Endodermal cell (in vitro differentiated cells): ENCODE results near the gene HOXD12. TPM values are rescaled to one million over a fixed set of nuclear protein-coding genes. Genes with fewer than 3 reads are reported as not detected.

ENCODE experiments used
- DNase-seq: peaks from one replicate; pipeline ENCODE4 v3.0.0-alpha.2; 2017
- H3K27ac ChIP-seq: 2 replicates; pipeline ENCODE4 v1.5.1; 2013; ENCODE audit warnings: mild to moderate bottlenecking, low read depth, low read length, moderate library complexity
- H3K27me3 ChIP-seq: 2 replicates; pipeline ENCODE4 v1.6.1; 2013; ENCODE audit warnings: mild to moderate bottlenecking, low read length, moderate library complexity; ENCODE audit not compliant: insufficient read depth, control insufficient read depth, poor library complexity, severe bottlenecking
- H3K36me3 ChIP-seq: 2 replicates; pipeline ENCODE4 v1.7.0; 2013; ENCODE audit warnings: mild to moderate bottlenecking, low read length, moderate library complexity; ENCODE audit not compliant: control insufficient read depth, insufficient read depth
- H3K4me1 ChIP-seq: one replicate; pipeline ENCODE4 v1.7.0; 2013; ENCODE audit warnings: low read length; ENCODE audit not compliant: control insufficient read depth, insufficient read depth
- H3K4me3 ChIP-seq: 2 replicates; pipeline ENCODE4 v1.5.1; 2013; ENCODE audit warnings: mild to moderate bottlenecking, low read length, moderate library complexity
- H3K9ac ChIP-seq: 2 replicates; pipeline ENCODE4 v1.6.1; 2013; ENCODE audit warnings: mild to moderate bottlenecking, low read length, moderate library complexity; ENCODE audit not compliant: poor library complexity, severe bottlenecking; ENCODE audit errors: extremely low read depth
- H3K9me3 ChIP-seq: 2 replicates; pipeline ENCODE4 v1.6.1; 2013; ENCODE audit warnings: mild to moderate bottlenecking, low read length, moderate library complexity; ENCODE audit not compliant: control insufficient read depth
- H3K27ac Mint-ChIP-seq: 2 replicates; pipeline ENCODE4 v1.8.0; 2020; ENCODE audit warnings: mixed read lengths
- H3K27me3 Mint-ChIP-seq: 2 replicates; pipeline ENCODE4 v1.8.0; 2021; ENCODE audit warnings: mild to moderate bottlenecking, mixed read lengths; ENCODE audit not compliant: insufficient read depth
- H3K36me3 Mint-ChIP-seq: 2 replicates; pipeline ENCODE4 v1.8.0; 2020; ENCODE audit warnings: low read depth, mixed read lengths
- H3K4me1 Mint-ChIP-seq: 2 replicates; pipeline ENCODE4 v1.8.0; 2020; ENCODE audit warnings: mixed read lengths
- H3K4me3 Mint-ChIP-seq: 2 replicates; pipeline ENCODE4 v1.8.0; 2020; ENCODE audit warnings: mild to moderate bottlenecking, moderate library complexity, mixed read lengths
- H3K9me3 Mint-ChIP-seq: 2 replicates; pipeline ENCODE4 v1.8.0; 2020; ENCODE audit warnings: mild to moderate bottlenecking, mixed read lengths
- CTCF ChIP-seq: fragments of 200-600 bp; sonication (generic); conservative IDR thresholded peaks from 2 replicates; pipeline ENCODE4 v1.5.0; 2021; ENCODE audit warnings: antibody characterized with exemption, mild to moderate bottlenecking
- WGBS, 2 experiments: methylation state at CpG; one replicate each; pipeline versions ENCODE4 v1.1.5 to v1.1.7; 2013; ENCODE audit warnings: missing lambda C conversion rate in 2 of 2, mixed read lengths in 1 of 2; ENCODE audit not compliant: insufficient coverage in 1 of 2, insufficient read length in 1 of 2; 5-methylcytosine and 5-hydroxymethylcytosine counted together
- total RNA-seq, 2 donors: library from RNA; stranded (reverse); fragmentation: NEBNext Ultra II Directional in 1 of 2; extraction: Animal tissue kit (Norgen Biotek cat#: 25700) in 1 of 2; gene quantifications; 2 replicates in 1 of 2; 3 replicates in 1 of 2; pipeline ENCODE4 v1.2.1, GENCODE V29; 2021

Gene HOXD12
- total RNA-seq, 2 donors from 2014 or later = not detected

GRCh38 chr2:176093898-176094249, 5.7 kb upstream of the HOXD12 start:
- H3K27me3 Mint-ChIP-seq = peaks cover 96% of the 10 kb centered on the region

GRCh38 chr2:176094349-176094748, 5.2 kb upstream of the HOXD12 start:
- H3K4me1 ChIP-seq = peaks cover under 1% of the 10 kb centered on the region
- no peak overlapping the region for H3K4me3 ChIP-seq
- no peak overlapping the region for H3K27ac ChIP-seq

More at GRCh38 chr2:176093898-176094249, 5.7 kb upstream of the HOXD12 start:
- Mint-ChIP-seq H3K27ac (no peak overlapping the region), H3K4me3 (no peak overlapping the region), H3K4me1 (peaks cover 32% of the 10 kb centered on the region), H3K9me3 (no peaks in the 10 kb centered on the region), H3K36me3 (no peaks in the 10 kb centered on the region)
- TF ChIP-seq CTCF = no peak
- no peak overlapping the region for H3K27ac ChIP-seq
- no peak overlapping the region for H3K4me3 ChIP-seq
- 0 to 10% methylated on average over 2 to 8 of the region's 8 CpGs for WGBS, 2 experiments
- H3K36me3 ChIP-seq = no peaks in the 10 kb centered on the region
- H3K9me3 ChIP-seq = peaks cover 5% of the 10 kb centered on the region
- no peak overlapping the region for H3K9ac ChIP-seq
- peaks cover 5% of the 10 kb centered on the region for H3K4me1 ChIP-seq
- peaks cover 99% of the 10 kb centered on the region for H3K27me3 ChIP-seq
- no peak for DNase-seq

DNA sequence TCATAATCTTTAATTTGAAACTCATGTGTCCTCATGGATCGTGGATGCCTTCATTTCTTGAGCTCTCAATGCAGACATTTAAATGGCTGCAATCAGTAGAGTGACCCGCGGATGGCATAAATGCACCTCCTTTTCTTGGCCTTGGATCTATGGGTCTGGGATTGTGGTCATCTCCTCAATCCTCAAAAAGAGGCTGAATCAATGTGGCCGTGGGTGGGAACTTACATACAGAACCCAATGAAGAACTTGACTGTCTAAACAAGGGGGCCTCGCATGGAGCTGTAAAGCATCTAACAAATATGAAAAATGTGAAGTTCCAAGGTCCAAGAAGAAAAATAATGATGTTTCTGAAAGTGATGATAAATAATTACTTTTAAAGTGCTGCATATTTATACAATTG, 4.2 kb upstream of the HOXD12 start:
- no peak overlapping the region for H3K9ac ChIP-seq
- WGBS, 2 experiments = 24 to 26% methylated on average over 3 to 5 of the region's 5 CpGs
- no peak overlapping the region for H3K4me3 ChIP-seq
- no peaks in the 10 kb centered on the region for H3K36me3 ChIP-seq
- H3K27me3 ChIP-seq = peaks cover 99% of the 10 kb centered on the region
- Mint-ChIP-seq H3K9me3 (no peaks in the 10 kb centered on the region), H3K4me3 (no peak overlapping the region), H3K4me1 (peaks cover 36% of the 10 kb centered on the region), H3K27ac (no peak overlapping the region), H3K27me3 (peaks cover 96% of the 10 kb centered on the region), H3K36me3 (no peaks in the 10 kb centered on the region)
- no peak for TF ChIP-seq CTCF
- DNase-seq = peak; percentile 31
- peaks cover 5% of the 10 kb centered on the region for H3K9me3 ChIP-seq
- H3K27ac ChIP-seq = no peak overlapping the region
- H3K4me1 ChIP-seq = no peaks in the 10 kb centered on the region

More at GRCh38 chr2:176094349-176094748, 5.2 kb upstream of the HOXD12 start:
- Histone ChIP-seq H3K27me3 (peaks cover 99% of the 10 kb centered on the region), H3K9ac (no peak overlapping the region), H3K36me3 (no peaks in the 10 kb centered on the region), H3K9me3 (peaks cover 5% of the 10 kb centered on the region)
- Mint-ChIP-seq H3K9me3 (no peaks in the 10 kb centered on the region), H3K4me1 (peaks cover 33% of the 10 kb centered on the region), H3K27ac (no peak overlapping the region), H3K27me3 (peaks cover 96% of the 10 kb centered on the region), H3K36me3 (no peaks in the 10 kb centered on the region), H3K4me3 (no peak overlapping the region)
- TF ChIP-seq CTCF = no peak
- DNase-seq = peak; percentile 52
- WGBS, 2 experiments = 5 to 6% methylated on average over 10 to 12 of the region's 12 CpGs
